Liver (tissue), 3 donors: ENCODE results near the gene GLRA3.

Experiments
- ATF3 ChIP-seq: IDR thresholded peaks from 2 replicates; pipeline ENCODE4 v1.6.1; 2016; ENCODE audit warnings: antibody characterized with exemption
- CTCF ChIP-seq: fragments of 150-350 bp; IDR thresholded peaks from 2 replicates; pipeline ENCODE4 v1.5.1; 2017; ENCODE audit warnings: improper control_type of control experiment, low read depth, low read length; ENCODE audit not compliant: missing input control
- EGR1 ChIP-seq, 2 donors: IDR thresholded peaks; 2 replicates each; pipeline ENCODE4 v1.6.1; 2016 to 2018; ENCODE audit warnings: antibody characterized with exemption in 2 of 2, low read depth in 2 of 2
- GABPA ChIP-seq, 2 donors: IDR thresholded peaks in 1 of 2; conservative IDR thresholded peaks in 1 of 2; 2 replicates each; pipeline ENCODE4 v1.6.1; 2016; ENCODE audit warnings: antibody characterized with exemption in 2 of 2, mild to moderate bottlenecking in 1 of 2, moderate library complexity in 1 of 2
- HNF4G ChIP-seq: IDR thresholded peaks from 2 replicates; pipeline ENCODE4 v1.6.1; 2016; ENCODE audit warnings: antibody characterized with exemption
- JUND ChIP-seq, 2 donors: IDR thresholded peaks; 2 replicates each; pipeline ENCODE4 v1.6.1; 2016; ENCODE audit warnings: antibody characterized with exemption in 2 of 2
- MAX ChIP-seq: IDR thresholded peaks from 2 replicates; pipeline ENCODE4 v1.6.1; 2016; ENCODE audit warnings: antibody characterized with exemption
- RAD21 ChIP-seq, 2 donors: IDR thresholded peaks; 2 replicates each; pipeline ENCODE4 v1.6.1; 2016; ENCODE audit warnings: antibody characterized with exemption in 2 of 2, mild to moderate bottlenecking in 2 of 2
- REST ChIP-seq: IDR thresholded peaks from 2 replicates; pipeline ENCODE4 v1.6.1; 2016; ENCODE audit warnings: antibody characterized with exemption, mild to moderate bottlenecking
- SP1 ChIP-seq: IDR thresholded peaks from 2 replicates; pipeline ENCODE4 v1.6.1; 2018; ENCODE audit warnings: antibody characterized with exemption, mild to moderate bottlenecking
- TAF1 ChIP-seq: conservative IDR thresholded peaks from 2 replicates; pipeline ENCODE4 v1.6.1; 2016; ENCODE audit warnings: antibody characterized with exemption, mild to moderate bottlenecking
- YY1 ChIP-seq: IDR thresholded peaks from 2 replicates; pipeline ENCODE4 v1.6.1; 2016; ENCODE audit warnings: antibody characterized with exemption, mild to moderate bottlenecking
- ZBTB33 ChIP-seq: IDR thresholded peaks from 2 replicates; pipeline ENCODE4 v1.6.1; 2016; ENCODE audit warnings: antibody characterized with exemption
- donor health status: healthy.
- donor health status: healthy.

- TF ChIP-seq CTCF (no peak), REST (no peak), TAF1 (no peak), SP1 (no peak), ATF3 (no peak), YY1 (no peak), GABPA (IDR thresholded peaks at IDR 0.05 in 1 of 2, conservative IDR thresholded peaks at IDR 0.05 in 1 of 2) (no peak), ZBTB33 (no peak), RAD21 (IDR thresholded peaks at IDR 0.05) (no peak), MAX (no peak), JUND (IDR thresholded peaks at IDR 0.05) (no peak), EGR1 (IDR thresholded peaks at IDR 0.05; ENCODE audit: low read depth in 2 of 2) (no peak), HNF4G (no peak)
Observed at GRCh38 chr4:174674305-174674840, 154.7 kb downstream of the GLRA3 start.
